GM19324 (cell line): Measurements from ENCODE around the gene TMCC3.
A peak's percentile ranks its signal among the peaks of the same experiment; 100 is the strongest.

Source experiments
- ATAC-seq: cut with Tn5 transposase; IDR thresholded peaks from one replicate; pipeline ENCODE4 v1.9.1; 2021; ENCODE audit warnings: mild to moderate bottlenecking, moderate library complexity; ENCODE audit not compliant: unreplicated experiment, low FRiP score

TMCC3 gene

GRCh38 chr12:94674835-94675234, 24.5 kb upstream of the TMCC3 start:
- no peak for ATAC-seq

GRCh38 chr12:94674051-94674451, 23.7 kb upstream of the TMCC3 start:
- ATAC-seq: no peak

GRCh38 chr12:94673496-94673895, 23.1 kb upstream of the TMCC3 start:
- ATAC-seq: no peak

- no peak for ATAC-seq
Measured at GRCh38 chr12:94671917-94672316, 21.6 kb upstream of the TMCC3 start.

- ATAC-seq: no peak
Measured at GRCh38 chr12:94670898-94671297, 20.5 kb upstream of the TMCC3 start.

- no peak for ATAC-seq
Measured at GRCh38 chr12:94670075-94670474, 19.7 kb upstream of the TMCC3 start.

GRCh38 chr12:94667031-94667540, 16.7 kb upstream of the TMCC3 start:
- ATAC-seq: no peak

GRCh38 chr12:94666158-94666557, 15.8 kb upstream of the TMCC3 start:
- no peak for ATAC-seq

GRCh38 chr12:94663702-94664101, 13.3 kb upstream of the TMCC3 start:
- ATAC-seq: no peak

- no peak for ATAC-seq
Measured at GRCh38 chr12:94663071-94663470, 12.7 kb upstream of the TMCC3 start.

GRCh38 chr12:94660436-94660835, 10.1 kb upstream of the TMCC3 start:
- ATAC-seq: no peak

GRCh38 chr12:94659346-94659930, 9.1 kb upstream of the TMCC3 start:
- no peak for ATAC-seq

GRCh38 chr12:94658931-94659330, 8.6 kb upstream of the TMCC3 start:
- no peak for ATAC-seq

- ATAC-seq: no peak
Measured at GRCh38 chr12:94656556-94656955, 6.2 kb upstream of the TMCC3 start.

- ATAC-seq: peak; percentile 42
Measured at GRCh38 chr12:94649349-94650142, 811 bp downstream of the TMCC3 start.

GRCh38 chr12:94648578-94648977, 1.8 kb downstream of the TMCC3 start:
- no peak for ATAC-seq

- ATAC-seq: peak; percentile 47
Measured at GRCh38 chr12:94644141-94644979, 6.0 kb downstream of the TMCC3 start.

GRCh38 chr12:94643606-94644005, 6.8 kb downstream of the TMCC3 start:
- ATAC-seq: no peak

GRCh38 chr12:94641283-94641682, 9.1 kb downstream of the TMCC3 start:
- no peak for ATAC-seq

- no peak for ATAC-seq
Measured at GRCh38 chr12:94640134-94640928, 10.0 kb downstream of the TMCC3 start.
